ENCODE data around the gene ZNF425.

DNA sequence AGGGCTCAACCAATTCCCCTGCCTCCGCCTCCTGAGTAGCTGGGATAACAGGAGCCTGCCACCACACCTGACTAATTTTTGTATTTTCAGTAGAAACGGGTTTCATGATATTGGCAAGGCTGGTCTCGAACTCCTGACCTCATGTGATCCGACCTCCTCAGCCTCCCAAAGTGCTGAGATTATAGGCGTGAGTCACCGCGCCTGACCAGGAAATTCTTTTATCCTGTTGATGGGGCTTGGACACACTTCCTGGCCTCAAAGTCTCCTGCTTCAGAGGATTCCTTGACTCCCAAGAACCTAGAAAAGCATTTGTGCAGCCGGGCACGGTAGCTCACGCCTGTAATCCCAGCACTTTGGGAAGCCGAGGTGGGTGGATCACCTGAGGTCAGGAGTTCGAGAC is 16.2 kb downstream of the ZNF425 start:
- TF ChIP-seq, protein P1, sequence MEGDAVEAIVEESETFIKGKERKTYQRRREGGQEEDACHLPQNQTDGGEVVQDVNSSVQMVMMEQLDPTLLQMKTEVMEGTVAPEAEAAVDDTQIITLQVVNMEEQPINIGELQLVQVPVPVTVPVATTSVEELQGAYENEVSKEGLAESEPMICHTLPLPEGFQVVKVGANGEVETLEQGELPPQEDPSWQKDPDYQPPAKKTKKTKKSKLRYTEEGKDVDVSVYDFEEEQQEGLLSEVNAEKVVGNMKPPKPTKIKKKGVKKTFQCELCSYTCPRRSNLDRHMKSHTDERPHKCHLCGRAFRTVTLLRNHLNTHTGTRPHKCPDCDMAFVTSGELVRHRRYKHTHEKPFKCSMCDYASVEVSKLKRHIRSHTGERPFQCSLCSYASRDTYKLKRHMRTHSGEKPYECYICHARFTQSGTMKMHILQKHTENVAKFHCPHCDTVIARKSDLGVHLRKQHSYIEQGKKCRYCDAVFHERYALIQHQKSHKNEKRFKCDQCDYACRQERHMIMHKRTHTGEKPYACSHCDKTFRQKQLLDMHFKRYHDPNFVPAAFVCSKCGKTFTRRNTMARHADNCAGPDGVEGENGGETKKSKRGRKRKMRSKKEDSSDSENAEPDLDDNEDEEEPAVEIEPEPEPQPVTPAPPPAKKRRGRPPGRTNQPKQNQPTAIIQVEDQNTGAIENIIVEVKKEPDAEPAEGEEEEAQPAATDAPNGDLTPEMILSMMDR (IDR thresholded peaks at IDR 0.05): no peak
- TF ChIP-seq POLR2A (IDR thresholded peaks at IDR 0.05) (no peak), POLR2AphosphoS5 (IDR thresholded peaks at IDR 0.05) (no peak)

Data from stomach (tissue), 4 donors.